ENCODE results near the gene CCND2.

DNA sequence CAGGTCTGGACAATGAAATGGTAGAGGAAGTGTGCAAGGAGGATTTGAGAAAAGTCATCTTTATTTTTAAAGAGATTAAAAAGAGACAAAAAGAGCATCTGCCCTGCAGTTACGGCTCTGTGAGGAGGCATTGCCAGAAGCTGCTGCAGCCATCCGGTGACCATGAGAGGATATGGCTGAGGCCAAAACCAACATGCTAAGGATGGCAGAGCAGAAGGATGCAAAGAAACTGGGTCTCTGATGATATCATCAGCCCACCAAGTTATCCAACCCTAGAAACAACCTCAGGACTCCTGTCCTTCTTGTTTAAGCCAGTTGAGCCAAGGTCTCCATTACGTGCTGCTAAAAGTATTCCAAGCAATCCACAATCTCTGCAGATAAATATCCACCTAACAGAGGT is 48.0 kb upstream of the CCND2 start:
- TF ChIP-seq CHD2 (IDR thresholded peaks at IDR 0.05; ENCODE audit: low read length), result no peak
- no peak for TF ChIP-seq SIX5 (IDR thresholded peaks at IDR 0.05; ENCODE audit: low read depth, low read length)
- TF ChIP-seq FOSL1 (IDR thresholded peaks at IDR 0.05; ENCODE audit: insufficient read depth, low read depth, low read length), result no peak
- no peak for TF ChIP-seq HDAC6 (IDR thresholded peaks at IDR 0.05; ENCODE audit: low read depth, low read length)
- no peak for TF ChIP-seq EP300 (IDR thresholded peaks at IDR 0.05; ENCODE audit: borderline replicate concordance in 1 of 2, low read depth in 2 of 2, low read length in 2 of 2)
- no peak for TF ChIP-seq EZH2 (IDR thresholded peaks at IDR 0.05; ENCODE audit: low read depth, low read length, severe bottlenecking)
- no peak for TF ChIP-seq HDAC2 (IDR thresholded peaks at IDR 0.05; ENCODE audit: borderline replicate concordance in 1 of 2, low read depth in 2 of 2, low read length in 2 of 2)
- no peak for TF ChIP-seq GABPA (IDR thresholded peaks at IDR 0.05; ENCODE audit: borderline replicate concordance, insufficient read depth, low read length)
- TF ChIP-seq CTCF (IDR thresholded peaks at IDR 0.05; ENCODE audit: control extremely low read depth in 1 of 3, insufficient read depth in 1 of 3, low read depth in 1 of 3, low read length in 3 of 3), result no peak
